Lower lobe of right lung (tissue), 2 donors: ENCODE measurements around the gene FAM43A. TPM values are rescaled to one million over a fixed set of nuclear protein-coding genes. Genes with fewer than 3 reads are reported as not detected.

Source experiments
- ATAC-seq, 2 donors: fragments of 200-7000 bp; cut with Tn5 transposase; one replicate each; pipeline ENCODE4 v1.9.1; 2020 to 2022; ENCODE audit warnings: mild to moderate bottlenecking in 2 of 2, moderate library complexity in 2 of 2
- DNase-seq: peaks from one replicate; pipeline ENCODE4 v3.0.0-alpha.2; 2020
- H3K27ac ChIP-seq: fragments of 200-600 bp; one replicate; pipeline ENCODE4 v1.8.0; 2022
- H3K27me3 ChIP-seq: fragments of 200-600 bp; one replicate; pipeline ENCODE4 v1.8.0; 2022; ENCODE audit warnings: low read depth
- H3K36me3 ChIP-seq: fragments of 200-600 bp; one replicate; pipeline ENCODE4 v1.8.0; 2022; ENCODE audit warnings: mild to moderate bottlenecking
- H3K4me1 ChIP-seq: fragments of 200-600 bp; one replicate; pipeline ENCODE4 v1.8.0; 2022
- H3K4me3 ChIP-seq: fragments of 200-600 bp; one replicate; pipeline ENCODE4 v1.8.0; 2022; ENCODE audit warnings: mild to moderate bottlenecking
- H3K9me3 ChIP-seq: fragments of 200-600 bp; one replicate; pipeline ENCODE4 v1.8.0; 2022
- CTCF ChIP-seq: fragments of 200-600 bp; IDR thresholded peaks from one replicate; pipeline ENCODE4 v1.8.0; 2022; ENCODE audit warnings: antibody characterized with exemption, mild to moderate bottlenecking
- intact Hi-C: fragments of 100-400 bp; cut with DNase I; formaldehyde crosslinking; loops from one replicate; pipeline ENCODE4 v1.11.0; 2022
- total RNA-seq: library from RNA; stranded (reverse); fragmentation: NEBNext Ultra II Directional; extraction: Animal tissue kit (Norgen Biotek cat#: 25700); gene quantifications from one replicate; pipeline ENCODE4 v1.2.1, GENCODE V29; 2021
- donor health status: DM: no; HTN: yes; CAD: no; lungs with severe emphysema.

Gene FAM43A
- total RNA-seq, 1 donor from 2014 or later: 12.9 TPM

GRCh38 chr3:194687638-194688199, 2.0 kb downstream of the FAM43A start:
- peaks cover 5% of the 10 kb centered on the region for H3K27me3 ChIP-seq
- H3K4me1 ChIP-seq: peaks cover 67% of the 10 kb centered on the region
- peak overlapping the region; percentile 84 for H3K4me3 ChIP-seq
- TF ChIP-seq CTCF: peak; percentile 59
- DNase-seq: peak; percentile 86
- H3K9me3 ChIP-seq: no peaks in the 10 kb centered on the region
- ATAC-seq: peak; percentile 73 to 80
- intact Hi-C loops: loop anchor here (10.0 kb wide), 2 partner anchors 417 to 577 kb away; no protein-coding TSS in a partner anchor
- H3K27ac ChIP-seq: peak overlapping the region; percentile 88
- no peaks in the 10 kb centered on the region for H3K36me3 ChIP-seq

- Histone ChIP-seq H3K4me3 (peak overlapping the region; percentile 84), H3K27ac (peak overlapping the region; percentile 88), H3K27me3 (peaks cover 5% of the 10 kb centered on the region), H3K36me3 (no peaks in the 10 kb centered on the region), H3K9me3 (no peaks in the 10 kb centered on the region), H3K4me1 (peaks cover 61% of the 10 kb centered on the region)
- ATAC-seq (peak; percentile 37 to 48), DNase-seq (peak; percentile 59)
- intact Hi-C loops: loop anchor here (10.0 kb wide), 2 partner anchors 417 to 577 kb away; no protein-coding TSS in a partner anchor
- no peak for TF ChIP-seq CTCF
Observed at GRCh38 chr3:194688200-194688740, 2.6 kb downstream of the FAM43A start.

- Histone ChIP-seq H3K4me1 (peaks cover 61% of the 10 kb centered on the region), H3K27ac (peak overlapping the region; percentile 88), H3K36me3 (no peaks in the 10 kb centered on the region), H3K4me3 (peak overlapping the region; percentile 84), H3K27me3 (peaks cover 5% of the 10 kb centered on the region), H3K9me3 (no peaks in the 10 kb centered on the region)
- no peak for TF ChIP-seq CTCF
- ATAC-seq (no peak), DNase-seq (no peak)
- intact Hi-C loops: loop anchor here (10.0 kb wide), 2 partner anchors 416 to 576 kb away; no protein-coding TSS in a partner anchor
Observed at GRCh38 chr3:194688946-194689345, 3.3 kb downstream of the FAM43A start.

GRCh38 chr3:194689493-194689944, 3.8 kb downstream of the FAM43A start:
- ATAC-seq (no peak), DNase-seq (no peak)
- H3K4me1 ChIP-seq: peaks cover 61% of the 10 kb centered on the region
- TF ChIP-seq CTCF: no peak
- H3K27me3 ChIP-seq: peaks cover 5% of the 10 kb centered on the region
- peak overlapping the region; percentile 88 for H3K27ac ChIP-seq
- H3K9me3 ChIP-seq: no peaks in the 10 kb centered on the region
- intact Hi-C loops: loop anchor here (10.0 kb wide), 2 partner anchors 415 to 575 kb away; no protein-coding TSS in a partner anchor
- H3K36me3 ChIP-seq: no peaks in the 10 kb centered on the region
- H3K4me3 ChIP-seq: peak overlapping the region; percentile 84

GRCh38 chr3:194690501-194691372, 5.1 kb downstream of the FAM43A start:
- no peak for ATAC-seq
- intact Hi-C loops: no loop called here
- no peak for TF ChIP-seq CTCF
- Histone ChIP-seq H3K27ac (no peak overlapping the region), H3K36me3 (no peaks in the 10 kb centered on the region), H3K27me3 (peaks cover 5% of the 10 kb centered on the region), H3K4me3 (no peak overlapping the region), H3K4me1 (peaks cover 53% of the 10 kb centered on the region), H3K9me3 (no peaks in the 10 kb centered on the region)
- DNase-seq: no peak
